Stomach (tissue), 4 donors: ENCODE data around the gene TPD52L1.

Experiments
- POLR2A ChIP-seq, 4 donors: fragments of 450-650 bp; IDR thresholded peaks; one replicate each; pipeline ENCODE4 v1.6.1; 2016; ENCODE audit warnings: antibody characterized with exemption in 4 of 4, control low read depth in 2 of 4, mild to moderate bottlenecking in 1 of 4, moderate library complexity in 1 of 4
- TF ChIP-seq, protein P1 (sequence below), 7 experiments: fragments of 450-650 bp in 4 of 7; fragments of 200-600 bp in 3 of 7; sonication (generic) in 3 of 7; IDR thresholded peaks; one replicate each; pipeline ENCODE4 v1.5.1; 2016 to 2019; ENCODE audit warnings: antibody characterized with exemption in 7 of 7, control low read depth in 2 of 7, mild to moderate bottlenecking in 1 of 7

DNA sequence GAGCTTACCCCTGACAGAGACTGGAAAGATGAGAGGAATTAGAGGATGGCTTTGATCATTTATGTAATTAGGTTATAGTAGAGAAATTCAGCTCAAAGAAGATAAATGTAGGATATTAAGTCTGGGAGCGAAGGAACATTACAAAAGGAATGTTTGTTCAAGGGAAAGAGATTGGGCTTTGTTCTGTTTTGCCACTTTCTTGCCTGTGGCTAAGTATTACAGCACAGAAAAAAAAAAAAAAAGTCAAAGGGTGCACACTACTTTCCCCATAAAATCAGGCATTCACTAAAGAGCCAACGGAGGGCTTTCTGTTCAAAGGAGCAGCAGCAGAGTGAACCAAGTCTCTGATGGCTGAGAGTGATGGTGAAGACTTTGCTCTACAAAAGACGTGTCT lies 153.2 kb downstream of the TPD52L1 start:
- TF ChIP-seq, protein P1, sequence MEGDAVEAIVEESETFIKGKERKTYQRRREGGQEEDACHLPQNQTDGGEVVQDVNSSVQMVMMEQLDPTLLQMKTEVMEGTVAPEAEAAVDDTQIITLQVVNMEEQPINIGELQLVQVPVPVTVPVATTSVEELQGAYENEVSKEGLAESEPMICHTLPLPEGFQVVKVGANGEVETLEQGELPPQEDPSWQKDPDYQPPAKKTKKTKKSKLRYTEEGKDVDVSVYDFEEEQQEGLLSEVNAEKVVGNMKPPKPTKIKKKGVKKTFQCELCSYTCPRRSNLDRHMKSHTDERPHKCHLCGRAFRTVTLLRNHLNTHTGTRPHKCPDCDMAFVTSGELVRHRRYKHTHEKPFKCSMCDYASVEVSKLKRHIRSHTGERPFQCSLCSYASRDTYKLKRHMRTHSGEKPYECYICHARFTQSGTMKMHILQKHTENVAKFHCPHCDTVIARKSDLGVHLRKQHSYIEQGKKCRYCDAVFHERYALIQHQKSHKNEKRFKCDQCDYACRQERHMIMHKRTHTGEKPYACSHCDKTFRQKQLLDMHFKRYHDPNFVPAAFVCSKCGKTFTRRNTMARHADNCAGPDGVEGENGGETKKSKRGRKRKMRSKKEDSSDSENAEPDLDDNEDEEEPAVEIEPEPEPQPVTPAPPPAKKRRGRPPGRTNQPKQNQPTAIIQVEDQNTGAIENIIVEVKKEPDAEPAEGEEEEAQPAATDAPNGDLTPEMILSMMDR (IDR thresholded peaks at IDR 0.05) = no peak
- TF ChIP-seq POLR2A (IDR thresholded peaks at IDR 0.05) = no peak
